K562 (cell line): Measurements from ENCODE around the gene ZBTB46. TPM values are rescaled to one million over a fixed set of nuclear protein-coding genes. Genes with fewer than 3 reads are reported as not detected.

ENCODE experiments used
- ATAC-seq: fragments of 200-7000 bp; cut with Tn5 transposase; 3 replicates; pipeline ENCODE4 v1.9.1; 2020; ENCODE audit warnings: moderate library complexity
- BruUV-seq: library from RNA; stranded (reverse); fragments of 400-500 nt; replicated peaks from 2 replicates; lab custom pipeline; 2021; lab: Mats Ljungman, UMichigan
- CTCF ChIA-PET: fragments of 300-600 bp; formaldehyde crosslinking; extraction: SDS; loops from one replicate; lab custom pipeline; 2021; ENCODE audit warnings: low intra/inter-chr PET ratio; lab: Yijun Ruan, JAX
- POLR2A ChIA-PET: fragments of 300-600, 350-650 bp; sonication (Branson Sonifier 250); formaldehyde crosslinking; extraction: SDS; loops from one replicate; lab custom pipeline; 2021; ENCODE audit warnings: antibody characterized with exemption, inconsistent platforms; lab: Yijun Ruan, JAX
- DNase-seq, 4 experiments: peaks; one replicate each; pipeline versions ENCODE4 v3.0.0 to v3.0.0-alpha.2; 2011 to 2018; ENCODE audit warnings: low spot score in 3 of 4, mixed read lengths in 3 of 4; ENCODE audit errors: extremely low read depth in 1 of 4
- FAIRE-seq: peaks from 2 replicates; lab custom pipeline; 2011; peaks lifted over from hg19 to GRCh38; lab: Jason Lieb, UNC
- H2AFZ ChIP-seq: 2 replicates; pipeline ENCODE4 v1.6.0; 2011; ENCODE audit warnings: low read depth, low read length, control low read depth, inconsistent platforms
- H3K27ac ChIP-seq: fragments of 200-600 bp; 3 replicates; pipeline ENCODE4 v1.8.0; 2011; ENCODE audit warnings: low read depth, mild to moderate bottlenecking, control low read depth, inconsistent platforms, low read length, moderate library complexity, mixed read lengths; ENCODE audit errors: extremely low read depth
- H3K27me3 ChIP-seq, 2 experiments: fragments of 300-600 bp in 1 of 2; 2 replicates in 1 of 2; 3 replicates in 1 of 2; pipeline versions ENCODE4 v1.6.0 to v1.8.0; 2011; ENCODE audit warnings: inconsistent platforms in 2 of 2, low read length in 2 of 2, mild to moderate bottlenecking in 1 of 2, mixed read lengths in 1 of 2, moderate library complexity in 1 of 2; ENCODE audit not compliant: control insufficient read depth in 2 of 2, insufficient read depth in 2 of 2
- H3K36me3 ChIP-seq: fragments of 300-600 bp; 3 replicates; pipeline ENCODE4 v1.8.0; 2011; ENCODE audit warnings: mild to moderate bottlenecking, low read length, inconsistent platforms; ENCODE audit not compliant: control insufficient read depth, insufficient read depth
- H3K4me1 ChIP-seq, 2 experiments: fragments of 200-600 bp in 1 of 2; replicated peaks in 1 of 2; 2 replicates in 1 of 2; 3 replicates in 1 of 2; pipeline versions ENCODE4 v1.5.1 to v1.8.0; 2011; ENCODE audit warnings: inconsistent platforms in 2 of 2, low read length in 2 of 2, mild to moderate bottlenecking in 1 of 2, mixed read lengths in 1 of 2, moderate library complexity in 1 of 2; ENCODE audit not compliant: control insufficient read depth in 2 of 2, insufficient read depth in 2 of 2
- H3K4me2 ChIP-seq: 2 replicates; pipeline ENCODE4 v1.6.1; 2011; ENCODE audit warnings: low read length, control low read depth, inconsistent platforms, mixed read lengths; ENCODE audit not compliant: insufficient read depth
- H3K4me3 ChIP-seq: fragments of 200-600 bp; sonication (generic), shearing (Covaris generic); 2 replicates; pipeline ENCODE4 v1.5.1; 2016; ENCODE audit warnings: control low read depth, inconsistent platforms
- H3K79me2 ChIP-seq: fragments of 200-600 bp; 3 replicates; pipeline ENCODE4 v1.8.0; 2011; ENCODE audit warnings: low read length, inconsistent platforms; ENCODE audit not compliant: control insufficient read depth, insufficient read depth
- H3K9ac ChIP-seq, 2 experiments: 2 replicates each; pipeline versions ENCODE4 v1.6.0 to v1.6.1; 2011; ENCODE audit warnings: low read depth in 2 of 2, low read length in 2 of 2, control low read depth in 1 of 2, inconsistent platforms in 1 of 2, mild to moderate bottlenecking in 1 of 2, mixed read lengths in 1 of 2; ENCODE audit not compliant: insufficient read depth in 1 of 2
- H3K9me1 ChIP-seq: one replicate; pipeline ENCODE4 v1.6.0; 2011; ENCODE audit warnings: inconsistent platforms, mild to moderate bottlenecking, low read length, moderate library complexity; ENCODE audit not compliant: control insufficient read depth, insufficient read depth
- H3K9me3 ChIP-seq: replicated peaks from 2 replicates; pipeline ENCODE4 v1.5.1; 2011; ENCODE audit warnings: low read depth, low read length, inconsistent platforms; ENCODE audit not compliant: control insufficient read depth, insufficient read depth
- H4K20me1 ChIP-seq: replicated peaks from 2 replicates; pipeline ENCODE4 v1.6.1; 2011; ENCODE audit warnings: low read length, inconsistent platforms, mixed read lengths; ENCODE audit not compliant: control insufficient read depth, insufficient read depth
- ATF4 ChIP-seq: fragments of 450-650 bp; formaldehyde crosslinking; IDR thresholded peaks from 2 replicates; pipeline ENCODE4 v1.4.0; 2022; ENCODE audit warnings: mild to moderate bottlenecking, moderate library complexity
- CBX2 ChIP-seq: fragments of 200-600 bp; sonication (generic); IDR thresholded peaks from one replicate; pipeline ENCODE4 v1.6.1; 2012; ENCODE audit warnings: mild to moderate bottlenecking, low read length, inconsistent platforms; ENCODE audit not compliant: insufficient read depth, poor library complexity, severe bottlenecking
- DMBX1 ChIP-seq: fragments of 250-450 bp; sonication (Bioruptor Pico); IDR thresholded peaks from 2 replicates; pipeline ENCODE4 v1.8.0; 2022; ENCODE audit warnings: inconsistent platforms, mild to moderate bottlenecking, moderate library complexity, borderline replicate concordance
- ELF2 ChIP-seq: fragments of 250-450 bp; sonication (Bioruptor Pico); IDR thresholded peaks from 2 replicates; pipeline ENCODE4 v1.5.0; 2021; ENCODE audit warnings: mild to moderate bottlenecking
- HEY1 ChIP-seq: fragments of 250-450 bp; sonication (Bioruptor Pico); IDR thresholded peaks from 2 replicates; pipeline ENCODE4 v1.5.0; 2020; ENCODE audit warnings: mild to moderate bottlenecking, moderate library complexity, borderline replicate concordance
- HMGN3 ChIP-seq: IDR thresholded peaks from 2 replicates; pipeline ENCODE4 v1.6.1; 2011; ENCODE audit warnings: borderline replicate concordance, low read depth, mild to moderate bottlenecking, mixed read lengths, low read length; ENCODE audit not compliant: insufficient read length; ENCODE audit errors: extremely low read depth
- ID3 ChIP-seq, 2 experiments: fragments of 250-450 bp in 1 of 2; fragments of 450-650 bp in 1 of 2; sonication (Bioruptor Pico) in 1 of 2; IDR thresholded peaks; 2 replicates each; pipeline versions ENCODE4 v1.6.1 to v1.8.0; 2016 to 2021; ENCODE audit warnings: mild to moderate bottlenecking in 2 of 2, moderate library complexity in 2 of 2, missing compliant biosample characterization in 1 of 2, missing genetic modification characterization in 1 of 2
- ILF3 ChIP-seq: fragments of 450-650 bp; IDR thresholded peaks from 2 replicates; pipeline ENCODE4 v1.6.1; 2018; ENCODE audit warnings: antibody characterized with exemption, mild to moderate bottlenecking, moderate library complexity, borderline replicate concordance
- KHSRP ChIP-seq: fragments of 450-650 bp; IDR thresholded peaks from 2 replicates; pipeline ENCODE4 v1.6.1; 2017
- NR3C1 ChIP-seq: sonication (generic); formaldehyde crosslinking; IDR thresholded peaks from 2 replicates; pipeline ENCODE4 v1.8.1; 2022; ENCODE audit warnings: missing genetic modification reagents
- PYGO2 ChIP-seq: fragments of 450-650 bp; IDR thresholded peaks from 2 replicates; pipeline ENCODE4 v1.6.1; 2016; ENCODE audit warnings: mild to moderate bottlenecking, missing genetic modification characterization, moderate library complexity, missing compliant biosample characterization
- RFX1 ChIP-seq: fragments of 450-650 bp; IDR thresholded peaks from 2 replicates; pipeline ENCODE4 v1.6.1; 2016; ENCODE audit warnings: mild to moderate bottlenecking, moderate library complexity
- TSC22D4 ChIP-seq: fragments of 450-650 bp; IDR thresholded peaks from 2 replicates; pipeline ENCODE4 v1.6.1; 2016; ENCODE audit warnings: missing genetic modification characterization, missing biosample characterization, control low read depth
- ZBTB49 ChIP-seq: sonication (generic); formaldehyde crosslinking; IDR thresholded peaks from 2 replicates; pipeline ENCODE4 v1.8.0; 2022; ENCODE audit warnings: missing genetic modification reagents, mild to moderate bottlenecking, borderline replicate concordance
- WGBS: fragments of 100-300 bp; shearing (Covaris generic); methylation state at CpG from one replicate; pipeline ENCODE4 v1.1.6; 2016; ENCODE audit warnings: low coverage, mixed read lengths; ENCODE audit not compliant: insufficient coverage; ENCODE audit errors: missing lambda C conversion rate; 5-methylcytosine and 5-hydroxymethylcytosine counted together
- in situ Hi-C: fragments of 300-500 bp; cut with MboI; formaldehyde crosslinking; loops from 4 replicates; pipeline ENCODE4 v1.15.0; 2018; ENCODE audit warnings: inconsistent platforms, mixed read lengths
- intact Hi-C: fragments of 100-400 bp; cut with micrococcal nuclease; formaldehyde crosslinking; loops from 2 replicates; pipeline ENCODE4 v1.14.2; 2022
- polyA plus RNA-seq, 8 experiments: library from polyadenylated mRNA; depleted of rRNA in 4 of 8; stranded (reverse) in 5 of 8; unstranded in 3 of 8; fragments of >200 nt; fragmentation: Nextera tagmentation in 2 of 8; fragmentation: Illumina TruSeq in 1 of 8; extraction: Ambion mirVana in 2 of 8; extraction: Trizol in 1 of 8; gene quantifications; 2 replicates each; pipeline versions ENCODE4 v1.2.1 to v1.2.3, GENCODE V29; 2011 to 2014; ENCODE audit warnings: inconsistent platforms in 1 of 8, missing spikeins in 1 of 8
- total RNA-seq, 7 experiments: library from RNA; depleted of rRNA in 6 of 7; stranded (reverse); fragments of >200 nt in 6 of 7; fragmentation: Illumina TruSeq in 2 of 7; extraction: Trizol in 2 of 7; gene quantifications; 2 replicates each; pipeline versions ENCODE4 v1.2.1 to v1.2.3, GENCODE V29; 2011 to 2021; ENCODE audit warnings: low replicate concordance in 1 of 7

Gene ZBTB46
- total and polyA plus RNA-seq, 9 of the 15 experiments (the other 6 are each of a cell fraction or from before 2014, with no cell fraction given): 0.29 to 4.1 (median 1.1) TPM

GRCh38 chr20:63731410-63731809 is 99.7 kb downstream of the ZBTB46 start:
- ATAC-seq: no peak
- BruUV-seq: no TSS peak
- ChIA-PET POLR2A (no interaction called here), CTCF (no interaction called here)
- H3K27me3 ChIP-seq: no peaks in the 10 kb centered on the region
- no peak overlapping the region for H3K4me2 ChIP-seq
- peak; percentile 57 for FAIRE-seq
- H3K4me1 ChIP-seq: peaks cover 5 to 39% of the 10 kb centered on the region in 2 experiments; a peak in 4 of 5 replicates
- peaks cover 73% of the 10 kb centered on the region; the same call in 2 of the 3 replicates for H3K36me3 ChIP-seq
- H3K79me2 ChIP-seq: peaks cover 30% of the 10 kb centered on the region
- TF ChIP-seq HEY1 (CRISPR knock-in tag) (no peak), ID3 (CRISPR knock-in tag; IDR thresholded peaks at IDR 0.05) (no peak), ID3 (tag; IDR thresholded peaks at IDR 0.05) (no peak), HMGN3 (no peak), DMBX1 (no peak), ELF2 (no peak), RFX1 (no peak), NR3C1 (CRISPR knock-in tag) (no peak), ILF3 (no peak), ZBTB49 (CRISPR knock-in tag) (no peak), KHSRP (no peak), PYGO2 (no peak), ATF4 (no peak), TSC22D4 (no peak), CBX2 (no peak)
- no peak overlapping the region for H3K4me3 ChIP-seq
- peaks cover 4% of the 10 kb centered on the region for H3K9me3 ChIP-seq
- H3K27ac ChIP-seq: no peak overlapping the region
- DNase-seq: no peak
- H3K9me1 ChIP-seq: no peaks in the 10 kb centered on the region
- in situ Hi-C loops: no loop called here
- intact Hi-C loops: no loop called here
- no peak overlapping the region for H3K9ac ChIP-seq
- no peak overlapping the region for H2AFZ ChIP-seq
- 0 out of 2 replicates have a peak, but pooled peaks cover 5% of the 10 kb centered on the region for H4K20me1 ChIP-seq
- 70% methylated on average over 5 of the region's 5 CpGs for WGBS
